ENCODE measurements around the gene PRDX6.
"Not testable (repeated sequence)": the region's sequence is repeated elsewhere in the genome, so short reads cannot be mapped to it uniquely, and the experiment has no call there.

The PRDX6 gene

DNA sequence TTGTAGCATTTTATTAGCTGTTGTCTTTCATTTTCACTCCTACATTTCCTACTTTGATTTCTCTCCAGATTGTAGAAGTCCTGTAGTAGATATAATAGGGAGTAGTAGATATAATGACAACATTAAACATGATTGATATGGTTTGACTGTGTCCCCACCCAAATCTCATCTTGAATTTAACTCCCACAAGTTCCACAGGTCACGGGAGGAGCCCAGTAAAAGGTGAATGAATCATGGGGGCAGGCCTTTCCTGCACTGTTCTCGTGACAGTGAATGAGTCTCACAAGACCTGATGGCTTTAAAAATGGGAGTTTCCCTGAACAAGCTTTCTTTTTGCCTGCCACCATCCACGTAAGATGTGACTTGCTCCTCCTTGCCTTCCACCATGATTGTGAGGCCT, 7.5 kb upstream of the PRDX6 start:
- no peak for DNase-seq (ENCODE audit: low spot score)

DNA sequence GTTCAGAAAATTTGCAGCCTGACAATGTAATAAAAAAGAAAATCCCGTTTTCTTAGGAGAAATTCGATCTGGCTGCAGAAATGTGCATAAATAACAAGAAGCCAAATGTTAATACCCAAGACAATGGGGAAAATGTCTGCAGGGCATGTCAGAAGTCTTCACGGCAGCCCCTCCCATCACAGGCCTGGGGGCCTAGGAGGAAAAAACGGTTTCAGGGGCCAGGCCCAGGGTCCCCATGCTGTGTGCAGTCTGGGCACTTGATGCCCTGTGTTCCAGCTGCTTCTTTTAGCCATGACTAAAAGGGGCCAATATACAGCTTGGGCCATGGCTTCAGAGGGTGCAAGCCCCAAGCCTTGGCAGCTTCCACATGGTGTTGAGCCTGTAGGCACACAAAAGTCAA, 6.5 kb upstream of the PRDX6 start:
- no peak for DNase-seq (ENCODE audit: low spot score)

DNA sequence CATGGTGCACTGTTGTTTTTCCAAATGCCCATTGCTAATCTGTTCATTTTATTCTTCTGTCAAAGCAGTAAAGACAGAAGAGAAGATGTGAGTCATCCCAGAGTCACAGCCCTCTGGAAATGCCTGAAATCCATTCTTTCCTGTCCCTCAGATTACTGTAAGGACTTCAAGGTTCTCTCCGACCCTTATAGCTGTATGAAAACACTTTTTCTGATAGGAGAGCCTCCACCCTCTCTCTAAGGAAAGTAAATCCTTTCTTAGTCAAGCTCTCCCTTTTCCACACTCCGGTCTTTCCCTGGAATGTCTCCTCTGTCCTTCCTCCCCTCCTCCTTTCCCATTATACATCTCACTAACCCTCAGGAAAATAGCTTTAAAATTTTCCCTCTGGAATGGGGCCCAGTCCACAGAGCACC, 3.5 kb upstream of the PRDX6 start:
- peak; percentile 54 for DNase-seq (ENCODE audit: low spot score)

DNA sequence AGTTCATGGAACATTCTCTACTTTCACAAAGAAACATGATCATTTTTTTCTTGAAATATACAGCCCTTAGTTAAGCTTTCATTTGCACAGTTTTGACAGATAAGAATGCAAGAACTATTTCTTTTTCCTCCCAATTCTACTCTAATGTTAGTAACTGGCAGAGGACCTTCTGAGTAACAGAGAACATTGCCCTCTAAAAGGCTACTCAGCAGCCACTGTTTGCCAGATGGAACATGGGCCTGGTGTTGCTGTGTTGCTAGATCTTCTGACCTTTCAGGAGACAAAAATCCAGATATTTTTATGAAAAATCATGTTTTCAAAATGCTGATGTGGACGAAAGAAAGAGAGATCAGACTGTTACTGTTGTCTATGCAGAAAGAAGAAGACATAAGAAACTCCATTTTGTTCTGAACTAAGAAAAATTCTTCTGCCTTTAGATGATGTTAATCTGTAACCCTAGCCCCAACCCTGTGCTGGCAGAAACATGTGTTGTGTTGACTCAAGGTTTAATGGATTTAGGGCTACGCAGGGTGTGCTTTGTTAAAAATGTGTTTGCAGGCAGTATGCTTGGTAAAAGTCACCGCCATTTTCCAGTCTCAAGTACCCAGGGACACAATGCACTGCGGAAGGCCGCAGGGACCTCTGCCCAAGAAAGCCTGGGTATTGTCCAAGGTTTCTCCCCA, 2.9 kb upstream of the PRDX6 start:
- no peak for DNase-seq (ENCODE audit: low spot score)

DNA sequence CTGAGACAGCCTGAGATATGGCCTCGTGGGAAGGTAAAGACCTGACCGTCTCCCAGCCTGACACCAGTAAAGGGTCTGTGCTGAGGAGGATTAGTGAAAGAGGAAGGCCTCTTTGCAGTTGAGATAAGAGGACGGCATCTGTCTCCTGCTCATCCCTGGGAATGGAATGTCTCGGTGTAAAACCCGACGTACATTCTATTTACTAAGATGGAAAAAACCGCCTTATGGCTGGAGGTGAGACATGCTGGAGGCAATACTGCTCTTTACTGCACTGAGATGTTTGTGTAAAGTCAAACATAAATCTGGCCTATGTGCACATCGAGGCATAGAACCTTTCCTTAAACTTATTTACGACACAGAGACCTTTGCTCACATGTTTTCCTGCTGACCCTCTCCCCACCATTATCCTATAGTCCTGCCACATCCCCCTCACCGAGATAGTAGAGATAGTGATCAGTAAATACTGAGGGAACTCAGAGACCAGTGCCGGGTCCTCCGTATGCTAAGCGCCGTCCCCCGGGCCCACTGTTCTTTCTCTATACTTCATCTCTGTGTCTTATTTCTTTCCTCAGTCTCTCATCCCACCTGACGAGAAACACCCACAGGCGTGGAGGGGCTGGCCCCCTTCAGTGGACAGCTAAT, 2.2 kb upstream of the PRDX6 start:
- DNase-seq (ENCODE audit: low spot score) = not testable (repeated sequence)

DNA sequence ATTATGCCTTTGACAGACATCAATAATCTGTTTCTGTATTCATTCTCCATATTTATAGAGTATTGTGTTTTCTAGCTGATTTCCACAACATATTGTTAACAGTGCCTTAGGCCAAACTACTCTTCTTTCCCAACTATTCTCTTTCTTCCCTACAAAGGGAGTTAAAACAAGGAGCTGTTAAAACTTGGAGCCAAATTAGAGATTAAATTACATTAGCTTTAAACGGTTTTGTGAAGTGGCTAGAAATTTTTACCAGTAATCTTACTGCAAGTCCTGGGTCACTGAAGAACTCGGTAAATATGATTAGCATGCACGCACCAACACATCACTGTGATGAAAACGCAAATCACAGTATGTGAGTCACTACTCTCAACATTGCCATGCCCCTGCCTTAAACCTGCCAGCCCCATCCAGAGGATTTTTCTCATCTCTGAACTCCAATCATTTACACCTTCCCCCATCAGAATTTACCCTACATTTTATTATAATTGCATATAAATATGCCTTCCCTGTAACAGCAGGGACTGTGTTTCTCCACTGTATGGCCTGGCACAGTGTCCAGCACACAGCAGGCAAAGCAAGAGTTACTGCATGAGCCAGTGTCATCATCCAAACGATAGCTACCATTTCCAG, 1.5 kb upstream of the PRDX6 start:
- DNase-seq (ENCODE audit: low spot score) = no peak

DNA sequence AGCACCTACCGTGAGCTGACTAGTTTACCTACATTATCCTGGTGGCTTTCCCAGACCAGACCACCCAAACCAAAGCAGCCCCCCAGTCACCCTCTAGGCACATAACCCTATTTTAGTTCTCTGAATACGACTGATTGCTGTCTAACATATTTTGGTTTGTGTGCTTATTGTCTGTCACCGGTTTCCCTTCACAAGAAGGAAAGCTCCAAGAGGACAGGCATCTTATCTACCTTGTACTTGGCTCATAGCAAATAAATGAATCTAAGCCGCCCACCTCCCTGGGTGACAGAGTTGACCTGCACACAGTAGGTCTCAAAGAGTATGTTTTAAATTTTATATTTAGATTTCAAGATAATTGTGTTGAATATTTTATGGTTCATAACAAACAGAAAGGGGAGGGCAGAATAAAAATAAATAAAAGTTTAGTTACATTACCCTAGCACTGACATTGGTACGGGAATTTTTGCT, 904 bp upstream of the PRDX6 start:
- no peak for DNase-seq (ENCODE audit: low spot score)

DNA sequence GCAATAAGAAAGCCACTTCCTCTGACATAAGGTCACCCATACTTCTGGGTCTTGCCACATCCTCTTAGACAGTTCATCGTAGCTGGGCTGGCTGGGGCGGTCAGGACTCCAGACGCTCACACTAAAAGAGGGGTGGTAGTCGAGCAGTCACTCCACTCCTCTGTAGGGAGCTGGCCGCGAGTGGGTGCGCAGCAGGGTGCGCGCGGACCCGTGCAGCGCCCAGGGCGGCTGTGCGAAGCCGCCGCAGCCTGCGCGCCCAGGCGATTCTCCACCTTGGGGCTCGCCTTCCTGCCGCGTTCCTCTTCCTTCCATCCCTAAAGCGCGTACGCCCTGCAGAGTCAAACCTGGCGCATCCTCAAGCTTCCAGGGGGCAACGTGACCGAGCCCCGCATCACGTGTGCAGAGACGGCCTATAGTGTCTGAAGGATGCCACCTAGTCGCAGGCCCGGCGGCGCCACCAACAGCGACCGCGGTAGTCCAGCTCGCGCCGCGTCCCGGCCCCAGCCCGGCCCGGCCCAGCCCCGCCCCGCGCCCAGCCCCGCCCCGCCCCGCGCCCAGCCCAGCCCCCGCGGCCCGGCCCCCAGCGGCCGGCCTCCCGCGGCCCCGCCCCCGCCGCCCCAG, 360 bp upstream of the PRDX6 start:
- peak; percentile 92 for DNase-seq (ENCODE audit: low spot score)

DNA sequence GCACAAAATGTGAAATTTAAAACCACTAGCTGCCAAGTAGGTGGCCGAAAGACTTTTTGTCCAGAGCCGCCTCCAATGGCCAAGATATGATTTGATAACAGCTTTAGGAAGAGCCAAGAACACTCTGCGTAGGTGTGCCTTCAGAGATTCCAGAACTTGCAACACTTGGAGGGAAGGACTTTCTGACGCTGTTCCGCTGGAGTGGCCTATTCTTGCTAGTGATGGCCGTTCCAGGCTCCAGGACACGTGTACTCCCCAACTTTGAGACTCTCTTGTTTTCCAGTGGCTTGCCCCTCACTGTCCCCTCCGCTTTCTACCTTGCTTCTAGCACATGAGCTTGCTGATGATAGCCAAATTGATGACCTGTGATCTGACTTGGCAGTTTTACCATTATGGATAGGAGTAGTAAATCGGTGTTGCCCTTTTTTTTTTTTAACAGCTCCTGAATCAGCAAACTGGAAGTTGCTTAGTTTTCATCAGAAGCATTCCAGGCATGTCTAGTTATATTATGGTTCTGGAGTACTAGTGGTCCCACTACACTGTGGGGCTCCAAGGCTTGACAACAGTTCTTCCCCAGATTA, 1.0 kb downstream of the PRDX6 start:
- peak; percentile 64 for DNase-seq (ENCODE audit: low spot score)

DNA sequence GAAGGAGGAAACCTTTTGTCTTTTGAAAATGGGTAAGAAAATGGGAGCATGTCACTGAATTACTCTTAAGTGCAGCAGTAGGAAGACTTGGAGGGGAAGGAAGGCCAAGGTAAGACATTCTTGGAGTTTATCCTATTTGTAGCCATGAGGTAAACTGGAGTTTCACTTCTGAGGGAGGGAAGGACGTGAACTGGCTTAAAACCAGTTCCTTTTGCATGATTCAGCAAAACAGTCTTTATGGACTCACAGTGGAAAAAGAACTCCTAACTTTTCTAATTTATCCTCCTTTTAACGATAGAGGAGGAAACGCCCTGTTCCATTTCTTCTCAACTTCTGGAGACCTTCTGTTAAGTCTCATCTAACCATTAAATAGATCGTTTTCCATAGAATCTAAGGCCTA, 2.5 kb downstream of the PRDX6 start:
- no peak for DNase-seq (ENCODE audit: low spot score)

DNA sequence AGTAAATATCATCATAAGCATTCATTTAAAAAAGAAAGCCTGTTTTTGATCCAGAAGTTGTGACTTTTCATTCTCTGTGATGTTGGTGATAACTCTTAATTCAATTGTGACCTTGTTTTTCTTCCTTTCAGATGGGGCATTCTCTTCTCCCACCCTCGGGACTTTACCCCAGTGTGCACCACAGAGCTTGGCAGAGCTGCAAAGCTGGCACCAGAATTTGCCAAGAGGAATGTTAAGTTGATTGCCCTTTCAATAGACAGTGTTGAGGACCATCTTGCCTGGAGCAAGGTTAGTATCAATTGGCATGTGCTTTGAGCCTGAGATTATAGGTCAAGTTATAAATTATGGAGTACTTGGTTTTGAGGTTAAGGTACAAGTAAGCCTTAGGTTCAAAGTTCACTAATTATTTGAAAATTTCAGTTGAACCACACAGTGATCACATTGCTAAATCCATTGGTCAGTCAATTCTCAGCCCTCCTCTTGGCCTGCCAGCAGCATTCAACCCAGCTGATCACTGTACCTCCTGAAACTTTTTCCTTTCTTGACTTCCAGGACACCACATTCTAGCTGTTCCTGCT, 4.1 kb downstream of the PRDX6 start:
- DNase-seq (ENCODE audit: low spot score) = no peak

DNA sequence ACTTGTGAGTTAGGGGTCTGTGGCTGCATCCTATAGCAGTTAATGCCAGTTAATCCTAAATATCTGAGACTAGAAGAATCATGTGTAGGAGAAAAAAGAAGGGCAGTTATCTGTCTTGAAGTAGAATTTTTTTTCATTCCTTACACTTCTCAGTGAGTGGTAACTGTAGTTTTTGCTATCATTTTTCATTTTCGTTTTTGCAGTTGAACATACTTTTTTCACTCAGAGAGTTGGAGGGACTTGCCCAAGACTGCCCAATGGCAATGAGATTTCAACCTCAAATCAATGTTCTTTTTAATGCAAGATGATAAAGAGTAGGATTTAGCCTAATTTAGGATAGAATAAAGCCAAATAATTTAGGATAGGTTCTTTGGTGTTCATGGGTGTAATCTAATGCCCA, 5.5 kb downstream of the PRDX6 start:
- DNase-seq (ENCODE audit: low spot score) = no peak

DNA sequence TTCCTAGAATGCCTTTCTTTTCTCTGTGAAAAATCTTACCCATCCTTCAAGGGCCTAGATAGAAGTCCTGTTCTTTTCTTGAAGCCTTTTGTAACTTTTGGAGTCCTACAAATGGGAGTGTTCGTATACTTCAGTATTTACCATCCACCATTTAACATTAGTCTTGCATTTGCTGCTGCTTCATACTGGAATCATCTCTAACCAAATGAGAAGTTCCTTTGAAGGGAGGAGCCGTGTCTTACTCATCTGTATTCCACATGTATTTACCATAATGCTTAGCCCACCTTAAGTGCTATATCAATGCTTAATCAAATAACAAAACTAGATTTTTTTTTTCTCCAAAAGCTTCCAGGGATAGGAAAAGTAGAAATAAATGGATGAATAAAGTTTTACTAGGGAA, 7.1 kb downstream of the PRDX6 start:
- no peak for DNase-seq (ENCODE audit: low spot score)

DNA sequence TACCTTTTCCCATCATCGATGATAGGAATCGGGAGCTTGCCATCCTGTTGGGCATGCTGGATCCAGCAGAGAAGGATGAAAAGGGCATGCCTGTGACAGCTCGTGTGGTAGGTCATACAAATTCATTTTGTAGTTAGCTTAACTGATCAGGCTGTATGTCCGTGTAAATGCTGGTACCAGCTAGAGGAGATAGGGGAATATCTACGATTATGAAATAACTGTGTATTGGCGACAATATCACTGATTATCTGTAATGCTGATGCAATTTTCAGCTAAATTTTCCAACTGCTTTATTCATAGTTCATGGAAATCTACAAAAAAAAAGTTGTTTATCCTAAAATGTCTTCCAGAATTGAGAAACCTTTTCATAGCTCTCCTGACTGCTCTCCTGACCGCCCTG, 8.3 kb downstream of the PRDX6 start:
- no peak for DNase-seq (ENCODE audit: low spot score)

DNA sequence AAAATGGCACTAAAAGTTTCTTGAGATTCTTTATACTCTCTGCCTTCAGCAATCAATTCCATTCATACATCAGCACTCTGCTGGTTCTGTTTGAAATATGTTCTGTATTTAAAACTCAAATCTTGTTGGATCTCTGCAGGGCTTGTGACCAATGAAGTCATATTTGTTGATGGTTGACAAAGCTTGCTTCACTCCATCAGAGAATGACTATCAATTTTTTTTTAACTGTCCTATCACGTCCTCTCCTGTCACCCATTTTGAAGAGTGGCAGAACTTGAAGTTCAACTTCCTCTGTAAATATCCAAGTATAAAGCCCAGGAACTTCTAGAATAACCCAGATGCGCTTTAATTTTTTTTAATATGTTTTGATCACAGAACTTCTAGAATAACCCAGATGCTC, 10.9 kb downstream of the PRDX6 start:
- DNase-seq (ENCODE audit: low spot score) = no peak

DNA sequence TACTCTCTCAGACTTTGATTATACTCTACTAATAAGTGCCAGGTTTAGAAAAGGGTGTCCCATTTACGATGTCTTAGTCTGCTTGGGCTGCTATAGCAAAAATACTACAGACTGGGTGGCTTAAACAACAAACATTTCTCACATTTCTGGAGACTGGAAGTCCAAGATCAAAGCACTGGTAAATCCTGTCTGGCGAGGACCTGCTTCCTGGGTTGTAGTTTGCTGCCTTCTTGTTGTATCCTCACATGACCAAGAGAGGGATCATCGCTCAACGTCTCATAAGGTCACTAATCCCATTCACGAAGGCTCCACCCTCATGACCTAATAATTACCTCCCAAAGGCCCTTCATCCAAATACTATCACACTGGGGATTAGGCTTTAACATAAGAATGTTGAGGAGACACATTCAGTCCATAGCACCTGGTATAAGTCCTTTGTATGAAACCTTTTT, 12.0 kb downstream of the PRDX6 start:
- DNase-seq (ENCODE audit: low spot score) = peak; percentile 51

DNA sequence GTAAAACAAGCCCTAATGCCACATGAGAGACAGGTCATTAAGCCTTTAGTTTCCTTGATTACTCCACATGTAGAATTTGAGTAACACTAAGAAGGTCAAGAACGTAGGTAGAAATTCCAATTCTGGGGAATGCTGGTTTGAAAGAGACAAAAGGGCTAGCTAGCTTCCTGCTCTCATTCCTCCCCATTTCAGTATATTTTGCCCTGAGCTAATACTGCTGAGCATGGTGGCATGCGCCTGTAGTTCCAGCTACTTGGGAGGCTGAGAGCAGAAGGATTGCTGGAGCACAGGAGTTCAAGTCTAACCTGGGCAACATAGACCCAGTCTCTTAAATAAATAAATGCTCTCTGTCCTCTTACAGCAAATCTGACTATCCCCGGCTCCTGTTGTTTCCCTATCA, 12.8 kb downstream of the PRDX6 start:
- DNase-seq (ENCODE audit: low spot score) = no peak

DNA sequence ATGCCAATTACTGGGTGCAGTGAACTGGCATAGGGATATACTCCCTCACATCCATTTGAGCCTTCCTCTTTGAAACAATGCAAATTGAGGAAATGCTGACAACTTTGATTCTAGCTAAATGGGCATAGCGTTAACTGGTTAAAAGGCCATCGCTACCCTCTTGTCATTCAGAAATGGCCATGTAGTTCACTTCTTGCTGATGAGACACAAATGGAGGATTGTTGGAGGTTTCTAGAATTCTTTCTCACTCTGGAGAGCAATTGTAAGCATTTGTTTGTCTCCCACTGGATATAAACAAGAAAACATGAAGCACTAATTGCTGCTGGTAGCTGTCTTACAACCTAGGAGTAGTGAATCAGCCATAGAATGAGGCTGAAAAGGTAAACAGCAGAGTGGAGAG, 14.4 kb downstream of the PRDX6 start:
- DNase-seq (ENCODE audit: low spot score) = no peak

DNA sequence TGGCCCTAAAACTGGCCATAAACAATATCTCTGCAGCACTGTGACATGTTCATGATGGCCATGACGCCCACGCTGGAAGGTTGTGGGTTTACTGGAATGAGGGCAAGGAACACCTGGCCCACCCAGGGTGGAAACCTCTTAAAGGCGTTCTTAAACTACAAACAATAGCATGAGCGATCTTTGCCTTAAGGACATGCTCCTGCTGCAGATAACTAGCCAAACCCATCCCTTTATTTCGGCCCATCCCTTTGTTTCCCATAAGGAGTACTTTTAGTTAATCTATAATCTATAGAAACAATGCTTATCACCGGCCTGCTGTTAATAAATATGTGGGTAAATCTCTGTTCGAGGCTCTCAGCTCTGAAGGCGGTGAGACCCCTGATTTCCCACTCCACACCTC, 16.0 kb downstream of the PRDX6 start:
- not testable (repeated sequence) for DNase-seq (ENCODE audit: low spot score)

DNA sequence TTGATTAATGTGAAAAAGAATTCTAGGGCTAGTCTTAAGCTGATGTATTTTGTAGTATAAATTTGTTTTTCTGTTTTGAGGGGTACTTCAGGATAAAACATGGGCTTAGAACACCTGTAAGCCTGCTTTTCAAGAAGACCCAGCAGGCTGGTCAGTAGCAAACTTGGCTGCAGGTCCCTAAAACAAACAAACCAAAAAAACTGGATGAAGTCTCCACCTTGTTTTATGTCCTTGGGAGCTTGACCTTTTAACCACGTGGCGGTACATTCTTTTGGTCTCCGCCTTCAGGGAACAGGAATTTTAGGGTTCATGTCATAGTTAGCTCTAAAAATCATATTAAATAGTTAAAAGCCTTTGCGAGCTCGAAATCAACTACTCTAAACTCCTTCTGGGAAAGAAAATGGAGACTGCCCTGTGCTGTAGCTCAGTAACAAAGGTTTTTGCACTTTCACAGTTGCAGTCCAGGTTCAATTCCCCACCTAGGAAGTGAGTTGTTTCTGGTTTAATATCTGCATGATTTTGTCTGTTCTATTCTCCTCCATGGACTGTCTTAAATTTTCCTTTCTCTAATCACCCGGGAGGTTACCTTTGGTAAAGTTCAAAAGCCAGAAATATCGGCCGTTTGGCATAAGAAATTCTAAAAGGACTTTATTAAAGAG, 18.6 kb downstream of the PRDX6 start:
- no peak for DNase-seq (ENCODE audit: low spot score)

DNA sequence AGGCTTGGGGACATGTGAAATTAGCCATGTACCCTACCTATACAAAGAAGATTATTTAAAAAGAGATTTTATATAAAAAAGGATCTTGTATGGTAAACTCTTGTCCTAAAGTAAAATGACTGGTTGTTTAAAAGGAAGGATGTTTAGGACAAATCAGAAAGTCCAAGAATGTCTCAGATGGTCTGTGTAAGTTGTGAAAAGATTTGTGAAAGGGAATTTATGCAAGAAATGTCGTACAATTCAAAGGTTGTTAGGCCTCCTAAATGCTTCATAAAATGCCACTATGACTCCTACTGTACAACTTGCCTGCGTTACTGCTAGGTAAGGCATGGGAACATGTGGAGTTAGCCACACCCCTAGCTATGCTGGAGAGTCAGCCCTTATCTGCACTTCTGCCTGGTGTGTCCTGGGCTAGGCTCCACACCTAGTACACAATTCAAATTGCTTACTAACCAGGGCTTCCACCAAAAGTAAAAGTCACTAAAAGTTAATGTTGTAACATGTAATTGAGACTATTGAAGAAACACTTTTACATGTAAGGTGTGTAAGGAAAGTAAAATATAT, 19.7 kb downstream of the PRDX6 start:
- no peak for DNase-seq (ENCODE audit: low spot score)
